HG03342 (cell line): Measurements from ENCODE around the gene TSPO.

Source experiments
- ATAC-seq: cut with Tn5 transposase; IDR thresholded peaks from one replicate; pipeline ENCODE4 v1.9.1; 2021; ENCODE audit warnings: mild to moderate bottlenecking, moderate library complexity; ENCODE audit not compliant: unreplicated experiment

The TSPO gene

DNA sequence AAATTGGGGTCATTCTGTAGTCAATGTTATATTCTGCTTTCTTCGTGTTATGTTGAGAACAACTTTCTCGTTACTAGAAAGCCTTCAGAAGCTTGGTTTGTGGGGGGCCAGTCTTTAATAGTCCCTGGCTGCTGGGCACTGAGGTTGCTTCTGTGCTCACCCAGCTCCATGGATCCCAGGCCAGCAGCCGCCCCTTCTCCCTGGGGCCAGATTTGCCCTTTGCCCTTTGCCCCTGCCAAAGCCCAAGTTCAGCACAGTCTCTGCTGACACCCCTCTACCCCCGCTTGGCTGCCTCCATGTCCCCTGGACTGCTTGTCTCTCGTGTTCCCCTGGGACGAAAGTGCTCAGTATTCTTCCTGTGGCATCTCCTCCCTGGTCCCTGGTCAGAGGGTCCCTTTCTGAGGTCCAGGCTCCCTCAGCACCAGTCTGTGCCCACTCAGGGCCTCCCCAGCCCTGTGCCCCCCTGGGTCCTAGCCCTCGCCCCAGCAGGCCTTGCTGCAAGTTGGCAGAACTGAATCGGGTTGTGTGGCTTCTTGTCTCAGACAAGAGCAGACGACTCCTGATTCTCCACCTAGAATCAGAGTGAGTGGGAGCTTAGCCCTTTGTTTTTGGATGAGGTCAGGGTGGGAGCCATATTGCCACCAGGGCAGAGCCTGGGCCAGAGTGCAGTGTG is 6.7 kb downstream of the TSPO start:
- no peak for ATAC-seq

DNA sequence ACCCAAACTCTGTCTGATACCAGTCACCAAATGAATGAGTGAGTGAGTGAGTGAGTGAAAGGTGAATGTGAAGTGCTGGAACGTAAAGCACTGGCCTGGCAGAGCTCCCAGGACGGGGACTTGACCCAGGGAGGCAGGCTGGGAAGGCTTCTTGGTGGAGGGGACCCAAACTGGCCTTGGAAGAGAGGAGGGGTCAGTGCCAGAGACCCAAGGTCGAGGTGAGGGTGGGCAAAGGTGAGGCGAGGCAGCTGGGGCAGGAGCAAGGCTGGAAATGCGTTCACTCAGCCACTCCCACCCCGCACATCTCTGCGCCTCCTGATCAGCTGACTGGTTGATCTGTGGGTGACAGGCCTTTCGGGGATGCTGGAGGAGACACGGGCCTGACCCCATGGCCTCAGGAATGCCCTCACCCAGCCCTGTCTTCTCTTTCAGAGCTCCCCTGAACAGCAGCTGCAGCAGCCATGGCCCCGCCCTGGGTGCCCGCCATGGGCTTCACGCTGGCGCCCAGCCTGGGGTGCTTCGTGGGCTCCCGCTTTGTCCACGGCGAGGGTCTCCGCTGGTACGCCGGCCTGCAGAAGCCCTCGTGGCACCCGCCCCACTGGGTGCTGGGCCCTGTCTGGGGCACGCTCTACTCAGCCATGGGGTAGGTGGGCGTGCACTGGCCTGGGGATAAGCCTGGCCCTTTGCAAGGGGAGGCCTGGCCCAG is 7.6 kb downstream of the TSPO start:
- no peak for ATAC-seq

DNA sequence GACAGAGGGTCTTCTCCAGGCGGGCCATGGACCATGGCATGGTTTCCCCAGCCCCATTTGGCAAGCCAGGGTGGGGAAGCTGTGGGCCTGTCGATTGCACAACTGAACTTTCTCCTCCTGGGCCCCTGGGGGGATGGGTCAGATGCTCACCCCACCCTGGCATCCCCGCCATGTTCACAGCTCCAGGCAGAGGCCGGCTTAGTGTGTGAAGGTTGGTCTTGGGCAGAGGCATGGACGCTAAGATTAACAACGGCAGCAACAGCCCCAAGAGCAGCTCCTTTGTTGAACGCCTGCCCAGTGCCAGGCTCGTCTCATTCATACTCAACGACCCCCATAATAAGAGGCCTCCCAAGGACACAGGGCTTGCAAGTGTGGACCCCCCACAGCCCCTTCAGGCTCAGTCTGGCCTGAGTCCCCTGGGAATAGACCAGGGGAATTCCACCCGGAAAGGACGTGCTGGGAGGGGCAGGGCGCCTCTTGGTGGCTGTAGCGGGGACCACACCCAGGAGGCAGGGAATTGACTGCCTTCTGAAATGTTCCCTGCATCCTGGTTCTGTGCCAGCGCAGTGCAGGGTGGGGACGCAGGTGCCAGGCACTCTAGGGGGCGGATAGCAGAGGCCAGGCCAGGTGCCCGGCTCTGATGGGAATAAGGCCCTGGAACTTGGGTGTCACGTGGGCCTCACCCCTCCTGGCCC is 8.3 kb downstream of the TSPO start:
- no peak for ATAC-seq

DNA sequence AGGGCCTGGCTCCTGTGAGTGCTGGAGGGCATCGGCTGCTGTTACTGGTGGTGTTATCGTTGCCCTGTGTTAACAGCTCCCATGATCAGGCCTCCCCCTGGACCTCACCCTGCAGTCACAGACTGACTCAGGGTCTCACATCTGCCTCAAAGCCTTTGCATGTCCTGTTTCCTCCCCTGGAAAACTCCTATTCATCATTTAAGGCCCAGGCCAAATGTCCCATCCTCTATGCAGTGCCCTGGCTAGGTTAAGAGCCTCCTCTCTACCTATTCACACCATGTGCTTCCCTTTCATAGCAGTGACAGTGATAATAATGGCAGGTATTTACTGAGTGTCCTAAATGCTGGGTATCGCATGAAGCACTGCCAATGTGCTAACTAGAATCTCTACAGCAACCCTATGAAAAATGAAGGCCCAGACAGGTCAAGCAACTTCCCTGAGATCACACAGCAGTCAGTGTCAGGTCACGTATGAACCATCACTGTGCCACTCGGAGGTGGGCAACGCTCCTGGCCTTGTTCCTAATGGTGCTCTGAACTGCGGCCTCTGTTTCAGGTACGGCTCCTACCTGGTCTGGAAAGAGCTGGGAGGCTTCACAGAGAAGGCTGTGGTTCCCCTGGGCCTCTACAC is 9.3 kb downstream of the TSPO start:
- no peak for ATAC-seq

- ATAC-seq = no peak
These were observed 11.2 kb downstream of the TSPO start for GRCh38 chr22:43162412-43163150.

DNA sequence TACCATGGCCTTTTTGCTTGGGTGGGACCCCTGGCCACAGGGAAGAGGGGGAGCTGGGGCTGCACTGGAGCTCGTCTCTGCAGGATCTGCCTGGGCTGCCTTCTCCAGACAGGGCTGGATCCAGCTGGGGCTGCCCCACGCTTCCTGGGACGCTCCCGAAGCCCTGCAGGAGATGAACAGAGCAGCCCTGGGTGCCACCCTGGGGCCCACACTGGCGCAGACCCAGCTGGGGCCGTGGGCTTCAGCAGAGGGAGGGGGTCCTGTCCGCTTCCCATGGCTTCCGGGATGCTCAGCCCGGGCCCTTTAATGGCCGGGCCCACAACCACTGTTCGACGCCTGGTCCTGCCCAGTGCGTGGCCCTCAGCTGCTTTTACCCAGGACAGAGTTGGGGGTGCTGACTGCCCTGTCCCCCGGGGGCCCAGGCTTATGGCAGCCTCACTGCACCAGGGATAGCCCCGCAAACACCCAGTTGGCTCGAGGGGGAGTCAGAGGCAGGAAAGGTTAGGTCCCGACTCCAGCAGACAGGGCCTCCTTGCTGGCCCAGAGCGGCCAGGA is 12.0 kb downstream of the TSPO start:
- ATAC-seq = no peak

DNA sequence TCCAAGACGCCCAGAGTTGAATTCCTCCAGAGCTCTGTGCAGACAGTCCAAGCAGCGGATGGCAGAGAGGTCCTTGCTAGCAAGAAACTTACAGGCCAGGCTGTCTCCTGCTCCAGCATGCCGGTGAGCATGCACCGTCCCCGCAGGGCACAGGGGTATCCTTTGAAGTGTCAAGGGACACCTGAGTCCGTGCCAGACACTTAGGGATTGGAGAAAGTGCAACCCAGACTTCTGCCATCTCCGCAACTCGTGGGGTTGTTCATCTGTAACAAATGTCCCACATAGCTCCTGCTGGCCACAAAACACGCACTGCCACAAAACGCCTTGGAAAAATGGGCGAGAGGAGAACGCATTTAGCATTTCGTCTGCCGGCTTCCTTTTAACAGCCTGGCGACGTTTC is 13.3 kb downstream of the TSPO start:
- ATAC-seq = no peak

- ATAC-seq = no peak
These were observed 15.0 kb downstream of the TSPO start for GRCh38 chr22:43166132-43166930.

GRCh38 chr22:43167001-43167589 is 15.7 kb downstream of the TSPO start:
- ATAC-seq = no peak

DNA sequence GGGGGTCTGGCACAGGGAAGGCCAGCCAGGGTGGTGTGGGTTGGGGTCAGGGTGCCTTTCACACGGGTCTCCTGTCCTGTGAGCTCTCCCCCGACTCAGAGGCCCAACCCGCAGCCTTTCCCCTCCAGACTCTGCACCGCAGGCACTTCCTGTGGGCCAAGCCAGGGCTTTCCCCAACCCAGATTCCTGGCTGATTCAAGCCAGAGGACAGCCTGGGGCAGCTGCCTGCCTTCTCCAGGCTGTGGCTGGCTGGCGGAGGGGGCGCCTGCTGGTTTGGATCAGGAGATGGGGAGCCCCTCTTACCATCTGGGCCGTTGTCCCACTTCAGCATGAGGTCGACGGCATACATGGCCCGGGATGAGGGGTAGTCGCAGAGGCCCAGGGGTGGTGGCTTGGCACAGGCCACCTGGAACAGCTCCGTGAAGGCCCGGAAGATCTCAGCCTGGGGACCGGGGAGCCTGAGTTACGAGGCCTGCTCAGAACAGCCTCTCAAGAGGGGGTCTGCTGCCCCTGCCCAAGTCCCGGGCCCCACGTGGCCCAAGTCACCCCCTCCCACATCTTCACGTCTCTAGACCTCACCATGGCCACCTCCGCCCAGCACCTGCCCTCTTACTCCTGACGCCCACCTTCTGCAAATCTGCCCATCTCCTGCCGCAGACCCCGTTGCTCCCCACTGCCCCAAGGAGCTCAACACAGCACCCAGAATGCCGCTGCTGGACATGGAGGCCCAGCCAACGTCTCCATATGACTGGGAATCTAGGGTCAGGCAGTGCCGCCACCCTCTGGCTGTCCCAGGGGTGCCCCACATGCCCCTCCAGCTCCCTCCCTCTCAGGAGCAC is 17.3 kb downstream of the TSPO start:
- ATAC-seq = no peak

- ATAC-seq = no peak
These were observed 18.2 kb downstream of the TSPO start for GRCh38 chr22:43169310-43170130.

DNA sequence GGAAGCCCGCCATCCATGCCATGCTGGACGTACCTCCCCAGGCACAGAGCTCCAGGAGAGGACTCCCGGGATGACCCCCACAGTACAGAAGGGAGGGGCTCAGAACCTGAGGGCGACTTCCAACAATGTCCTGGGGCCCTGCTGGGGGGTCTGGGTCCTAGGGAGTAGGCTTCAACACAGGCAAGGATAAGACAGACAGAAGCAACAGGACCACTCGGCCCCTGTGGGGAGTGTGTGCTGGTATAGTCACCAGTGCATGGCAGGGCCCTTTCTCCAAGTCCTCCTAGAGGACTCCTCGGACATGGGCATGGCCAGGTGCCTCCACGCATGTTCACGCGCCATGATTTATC is 18.7 kb downstream of the TSPO start:
- ATAC-seq = no peak

DNA sequence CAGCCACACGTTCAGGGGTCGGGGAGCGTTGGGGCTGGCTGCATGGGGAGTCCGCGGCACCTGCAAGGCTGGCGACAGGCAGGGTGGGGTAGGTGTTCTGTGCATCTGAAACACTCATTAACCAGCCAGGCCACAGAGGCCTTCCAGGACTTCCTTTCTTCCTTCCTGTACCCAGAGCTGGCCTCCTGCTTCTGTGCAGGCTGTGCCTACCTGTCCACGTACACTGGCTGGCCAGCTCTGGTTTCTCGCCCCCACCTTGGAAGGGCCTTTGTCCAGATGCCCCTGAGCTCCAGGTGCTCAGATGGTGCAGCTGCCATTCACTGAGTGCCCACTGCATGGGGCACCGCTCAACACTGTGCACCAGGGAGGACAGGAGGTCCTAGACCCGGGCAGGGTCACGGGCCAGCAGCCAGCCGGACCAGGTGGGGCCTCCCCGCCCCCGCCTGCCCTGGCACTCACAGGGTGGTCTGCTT is 19.7 kb downstream of the TSPO start:
- ATAC-seq = no peak

DNA sequence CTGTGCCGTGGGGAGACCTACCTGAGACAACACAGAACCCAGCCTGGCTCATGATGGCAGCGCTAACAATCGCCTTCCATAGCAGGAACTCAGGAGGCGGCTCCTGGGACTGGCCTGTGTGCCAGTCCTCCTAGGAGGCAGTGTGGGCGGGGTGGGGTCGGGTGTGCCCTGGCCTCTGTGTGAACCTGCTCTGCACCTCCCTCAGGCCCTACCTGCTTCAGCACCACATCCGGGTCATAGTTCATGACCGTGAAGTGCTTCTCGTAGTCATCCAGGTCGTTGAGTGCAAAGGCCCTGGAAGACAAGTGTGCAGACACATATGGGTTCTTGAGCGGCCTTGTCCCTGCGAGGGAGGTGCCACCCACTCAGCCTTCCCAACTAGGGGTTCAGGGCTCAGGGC is 20.2 kb downstream of the TSPO start:
- no peak for ATAC-seq

- ATAC-seq = no peak
These were observed 20.8 kb downstream of the TSPO start for GRCh38 chr22:43172191-43172590.

DNA sequence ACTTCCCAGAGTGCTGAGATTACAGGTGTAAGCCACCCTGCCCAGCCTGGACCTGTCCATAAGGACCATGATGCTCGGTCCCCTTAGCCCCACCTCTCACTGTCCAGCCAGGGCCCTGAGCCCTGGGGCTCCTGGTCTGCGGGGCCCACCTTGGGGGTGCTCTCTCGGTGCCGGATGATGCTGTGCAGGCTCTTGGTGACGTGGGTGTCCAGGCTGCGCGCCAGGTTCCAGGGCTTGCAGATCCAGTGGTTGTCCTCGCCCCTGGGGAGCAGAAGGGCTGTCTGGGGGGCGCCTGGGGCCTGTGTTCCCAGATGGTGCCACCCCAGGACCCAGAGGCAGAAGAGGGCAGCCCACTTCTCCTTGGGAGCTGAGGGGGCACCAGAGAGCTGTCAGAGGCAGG is 22.2 kb downstream of the TSPO start:
- no peak for ATAC-seq

DNA sequence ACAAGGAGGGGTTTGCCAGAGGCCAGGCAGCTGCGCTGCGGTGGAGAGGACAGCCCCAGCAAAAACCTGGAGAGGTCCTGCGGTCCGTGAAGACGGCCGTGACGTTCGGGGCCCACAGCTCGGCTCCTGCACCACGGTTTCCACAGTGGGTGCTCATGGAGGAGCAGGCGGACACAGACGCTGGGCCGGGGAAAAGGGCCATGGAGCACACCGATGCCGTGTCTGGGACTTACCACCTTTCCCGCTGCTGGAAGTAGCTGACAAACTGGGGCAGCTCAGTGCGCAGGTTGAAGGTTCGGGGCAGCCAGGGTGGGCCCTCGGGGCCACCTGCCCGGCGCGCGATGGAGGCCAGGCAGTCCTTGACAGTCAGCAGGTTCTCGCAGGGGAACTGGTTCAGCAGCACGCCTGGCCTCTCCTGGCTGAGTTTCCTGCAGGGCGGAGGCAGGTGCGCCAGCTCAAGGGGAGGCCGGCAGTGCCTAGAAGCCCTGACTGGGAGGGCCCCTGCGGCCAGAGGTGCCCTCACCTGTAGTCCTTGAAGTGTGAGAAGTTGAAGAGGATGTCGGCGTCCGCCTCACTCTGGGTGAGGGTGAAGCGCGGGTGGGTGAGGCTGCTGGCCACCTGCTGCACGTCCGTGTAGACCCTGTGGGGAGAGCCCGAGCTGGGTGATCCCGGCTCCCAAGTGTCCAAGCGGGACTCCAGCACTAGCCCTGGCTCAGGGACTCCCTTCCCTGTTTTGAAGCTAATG is 22.8 kb downstream of the TSPO start:
- ATAC-seq = no peak
